Islet precursor cell (in vitro differentiated cells): ENCODE data around the gene SIVA1.
"Not testable (repeated sequence)": the region's sequence is repeated elsewhere in the genome, so short reads cannot be mapped to it uniquely, and the experiment has no call there.

Experiments used
- DNase-seq: peaks from one replicate; pipeline ENCODE4 v3.0.0-alpha.2; 2018

Gene SIVA1

DNA sequence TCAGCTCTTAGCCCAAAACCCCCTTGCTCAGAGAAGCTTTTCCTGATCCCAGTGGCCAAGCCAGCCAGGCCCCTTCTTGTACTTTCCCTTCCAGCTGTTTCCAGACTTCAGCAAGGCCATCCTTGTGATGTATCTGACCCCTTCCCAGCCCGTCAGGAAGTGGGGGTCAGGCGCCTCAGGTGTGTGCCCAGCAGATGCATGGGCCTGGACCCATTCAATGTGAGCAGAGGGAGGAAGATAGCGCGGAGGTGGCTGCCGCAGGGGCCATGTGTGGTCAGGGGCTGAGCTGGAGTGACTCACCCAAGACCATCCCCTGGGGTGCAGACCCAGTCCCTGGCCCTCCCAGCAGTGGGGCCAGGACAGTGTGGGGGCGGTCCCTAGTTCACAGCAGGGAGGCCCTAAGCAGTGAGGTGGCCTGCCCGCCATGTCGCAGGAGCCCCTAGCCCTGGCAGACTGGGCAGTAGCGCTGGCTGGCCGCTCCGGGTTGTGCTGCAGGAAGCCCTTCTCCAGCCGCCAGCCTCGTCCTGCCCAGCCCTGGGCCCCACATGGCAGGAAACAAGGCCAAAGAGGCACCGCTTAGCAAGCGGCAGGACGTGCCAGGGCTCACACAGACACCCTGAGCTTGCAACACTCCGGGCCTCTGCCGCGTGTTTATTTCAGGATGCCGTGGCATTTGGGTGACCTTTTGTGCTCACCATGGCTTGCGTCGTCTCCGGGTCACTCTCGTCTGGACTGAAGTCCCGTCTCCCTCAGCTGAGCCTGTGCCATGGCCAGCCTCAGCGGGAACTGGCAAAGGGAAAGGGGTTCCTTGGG, 16.9 kb upstream of the SIVA1 start:
- no peak for DNase-seq

DNA sequence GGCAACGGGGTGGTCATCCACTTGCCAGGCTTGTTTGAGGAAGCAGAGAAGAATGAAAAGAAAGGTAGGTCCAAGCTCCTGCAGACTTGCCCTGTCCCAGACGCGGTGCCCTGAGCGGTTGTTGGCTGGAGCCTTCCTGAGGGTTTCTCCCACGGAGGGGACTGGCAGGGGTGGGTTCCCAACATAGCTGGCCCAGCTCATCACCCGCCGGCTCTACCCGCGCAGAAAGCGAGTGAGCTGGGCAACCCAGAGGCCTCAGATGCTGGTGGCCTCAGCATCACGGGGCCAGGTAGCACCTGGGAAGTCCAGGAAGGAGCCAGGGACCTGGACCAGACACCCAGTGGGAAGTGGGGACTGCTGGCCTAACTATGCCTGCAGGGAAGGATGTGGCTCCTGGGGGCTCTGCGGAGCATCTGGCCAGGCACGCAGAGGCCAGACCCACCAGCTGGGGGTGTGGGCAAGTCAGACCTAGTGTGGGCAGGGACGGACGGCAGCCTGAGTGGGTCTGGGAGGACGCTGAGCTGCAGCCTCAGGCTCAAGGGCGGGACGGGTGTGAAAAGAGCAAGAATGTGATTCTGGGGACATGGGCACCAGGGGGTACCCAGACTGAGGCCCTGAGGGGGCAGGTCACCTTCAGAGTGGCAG, 14.4 kb upstream of the SIVA1 start:
- DNase-seq: no peak

DNA sequence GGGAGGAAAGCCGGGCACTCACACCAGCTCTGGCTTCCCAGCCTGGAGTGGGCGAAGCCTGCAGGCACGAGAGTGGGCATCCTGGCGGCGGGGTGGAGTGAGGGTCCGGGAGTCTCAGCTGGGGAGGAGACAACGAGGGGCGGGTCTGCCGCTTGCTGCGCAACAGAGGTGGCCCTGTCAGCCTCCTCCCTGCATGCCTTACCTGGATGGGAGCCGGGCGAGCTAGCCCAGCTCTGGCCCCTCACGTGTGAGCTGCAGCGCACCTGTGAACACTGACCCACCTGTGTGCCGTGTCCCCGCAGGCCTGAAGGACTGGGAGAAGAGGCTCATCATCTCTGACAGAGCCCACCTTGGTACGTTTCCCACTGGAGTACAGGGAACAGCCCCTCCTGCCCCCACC, 13.9 kb upstream of the SIVA1 start:
- no peak for DNase-seq

DNA sequence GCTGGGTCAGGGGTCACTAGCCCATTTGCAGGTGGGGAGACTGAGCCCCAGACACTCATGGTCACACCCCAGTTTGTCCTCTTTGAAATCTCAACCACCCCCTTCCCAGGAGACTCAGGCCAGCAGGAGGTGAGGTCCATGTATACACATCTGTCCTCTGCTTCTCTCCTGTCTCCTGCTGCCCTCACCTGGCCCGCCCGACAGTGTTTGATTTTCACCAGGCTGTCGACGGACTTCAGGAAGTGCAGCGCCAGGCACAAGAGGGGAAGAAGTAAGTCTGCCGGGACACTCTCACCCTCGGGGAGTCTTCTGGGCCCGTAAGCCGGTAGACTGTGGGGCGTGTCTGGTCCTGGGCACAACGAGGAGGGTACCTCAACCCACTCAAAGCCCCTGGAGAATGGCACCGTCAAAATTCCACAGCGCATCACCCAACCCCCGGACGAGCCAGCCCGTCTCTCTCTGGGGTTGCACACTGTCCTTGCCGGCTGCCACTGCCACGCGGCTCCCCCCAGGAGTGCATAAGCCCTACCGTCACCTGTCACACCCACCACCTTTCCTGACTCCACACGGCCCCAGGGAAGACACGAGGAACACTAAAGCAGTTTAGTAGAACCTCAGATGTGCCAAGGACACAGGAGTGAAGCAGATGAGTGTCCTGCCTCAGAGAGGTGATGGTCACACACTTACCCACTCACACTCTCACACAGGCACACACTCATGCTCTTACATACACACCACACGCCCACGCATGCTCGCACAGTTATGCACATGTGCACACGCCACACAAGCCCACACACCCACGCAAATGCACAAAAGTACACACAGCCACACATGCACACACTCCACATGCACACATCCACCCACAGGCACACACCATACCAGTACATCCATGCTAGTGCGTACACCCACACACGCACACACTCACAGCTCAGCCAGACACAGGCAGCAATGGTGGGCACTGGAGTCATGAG, 13.1 kb upstream of the SIVA1 start:
- no peak for DNase-seq

- DNase-seq: no peak
These were observed 11.7 kb upstream of the SIVA1 start for GRCh38 chr14:104741108-104741802.

GRCh38 chr14:104741803-104742251, 11.1 kb upstream of the SIVA1 start:
- DNase-seq: no peak

DNA sequence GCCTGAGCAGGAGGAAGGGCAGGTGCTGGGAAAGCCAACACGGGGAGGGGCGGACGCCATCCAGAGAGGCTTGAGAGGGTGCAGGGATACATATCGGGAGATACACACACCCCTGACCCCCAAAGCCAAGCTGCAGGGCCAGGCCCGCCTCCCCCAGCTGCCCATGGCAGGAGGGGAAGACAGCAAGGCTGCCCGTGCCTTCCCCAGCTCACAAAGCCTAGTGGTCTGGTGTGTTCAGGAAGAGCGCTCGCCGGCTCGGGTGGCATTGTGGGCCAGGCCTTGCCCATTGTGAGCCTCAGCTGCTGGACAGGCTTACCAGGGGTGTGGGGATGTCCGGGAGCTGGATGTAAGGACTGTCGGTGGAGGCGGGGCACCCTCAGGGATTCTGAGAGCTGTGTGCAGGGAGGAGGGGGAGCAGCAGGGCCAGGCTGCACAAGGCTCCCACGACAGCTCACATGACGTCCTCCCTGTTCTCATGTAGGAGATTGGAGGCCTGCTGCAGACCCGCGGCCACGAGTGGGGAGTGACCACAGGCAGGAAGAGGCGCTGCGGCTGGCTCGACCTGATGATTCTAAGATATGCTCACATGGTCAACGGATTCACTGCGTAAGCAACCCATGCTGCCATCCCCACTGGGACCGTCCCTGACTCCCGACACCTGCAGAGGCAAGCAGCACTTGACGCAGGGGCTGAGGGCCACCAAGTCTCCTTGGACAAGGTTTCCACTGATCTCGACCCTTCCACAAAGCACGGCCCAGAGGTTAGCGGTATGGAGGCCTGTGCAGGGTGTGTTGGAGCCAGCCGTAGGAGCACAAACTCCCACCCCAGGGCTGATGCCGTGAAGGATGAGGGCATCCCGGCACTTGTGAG, 10.1 kb upstream of the SIVA1 start:
- no peak for DNase-seq

DNA sequence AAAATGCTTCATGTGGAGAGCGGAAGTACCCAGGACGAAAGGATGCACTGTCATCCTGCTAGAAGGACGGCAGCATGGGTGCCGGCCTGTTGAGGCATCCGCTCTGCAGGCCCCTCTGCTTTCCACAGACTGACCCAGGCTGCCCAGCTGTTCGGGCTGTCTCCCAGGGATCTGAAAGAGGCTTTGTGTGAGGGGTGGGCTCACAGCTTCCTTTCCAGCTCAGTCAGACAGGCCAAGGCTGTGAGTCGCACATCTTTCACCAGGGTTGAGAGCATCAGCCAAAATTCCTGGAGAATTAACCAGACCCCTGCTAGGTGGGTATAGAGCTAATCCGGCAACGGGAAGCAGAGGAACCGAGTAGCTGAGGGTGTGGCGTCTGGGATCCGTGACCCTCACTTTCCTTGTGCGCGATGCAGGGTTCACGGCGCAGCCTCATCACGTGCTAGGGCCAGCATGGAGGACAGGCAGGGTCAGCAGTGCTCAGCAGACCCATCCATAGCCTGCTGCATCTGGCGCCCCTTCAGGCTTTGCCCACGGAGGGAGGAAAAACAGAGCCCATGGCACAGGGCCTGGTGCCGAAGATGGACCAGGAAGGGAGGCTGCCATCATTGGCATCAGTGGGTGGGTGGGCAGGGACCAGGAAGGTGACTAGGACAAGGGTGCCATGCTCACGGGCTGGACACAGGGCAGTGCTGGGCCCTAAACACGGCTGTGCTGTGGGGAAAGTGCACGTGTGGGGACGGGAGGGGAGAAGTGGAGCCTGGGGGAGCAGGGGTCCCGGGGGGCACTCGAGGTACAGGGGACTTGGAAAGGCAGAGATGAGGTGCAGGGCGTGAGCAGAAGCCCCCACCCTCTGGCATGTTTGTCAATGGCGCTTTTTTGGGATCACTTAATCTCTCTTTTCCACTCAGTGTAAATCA, 9.2 kb upstream of the SIVA1 start:
- peak; percentile 94 for DNase-seq

DNA sequence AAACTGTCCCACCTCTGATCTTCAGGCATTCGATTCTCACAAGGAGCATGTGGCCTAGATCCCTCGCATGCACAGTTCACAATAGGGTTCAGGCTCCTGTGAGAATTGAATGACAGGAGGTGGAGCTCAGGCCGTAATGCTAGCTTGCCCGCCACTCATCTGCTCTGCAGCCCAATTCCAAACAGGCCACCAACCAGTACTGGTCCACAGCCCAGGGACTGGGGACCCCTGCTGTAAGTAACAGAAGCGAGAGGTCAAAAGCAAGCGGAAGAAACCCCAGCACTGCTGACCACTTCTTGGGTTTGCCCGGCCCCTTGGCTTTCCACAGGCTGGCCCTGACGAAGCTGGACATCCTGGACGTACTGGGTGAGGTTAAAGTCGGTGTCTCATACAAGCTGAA, 8.5 kb upstream of the SIVA1 start:
- no peak for DNase-seq

- DNase-seq: no peak
These were observed 7.5 kb upstream of the SIVA1 start for GRCh38 chr14:104745431-104745830.

- DNase-seq: no peak
These were observed 6.8 kb upstream of the SIVA1 start for GRCh38 chr14:104746071-104746545.

DNA sequence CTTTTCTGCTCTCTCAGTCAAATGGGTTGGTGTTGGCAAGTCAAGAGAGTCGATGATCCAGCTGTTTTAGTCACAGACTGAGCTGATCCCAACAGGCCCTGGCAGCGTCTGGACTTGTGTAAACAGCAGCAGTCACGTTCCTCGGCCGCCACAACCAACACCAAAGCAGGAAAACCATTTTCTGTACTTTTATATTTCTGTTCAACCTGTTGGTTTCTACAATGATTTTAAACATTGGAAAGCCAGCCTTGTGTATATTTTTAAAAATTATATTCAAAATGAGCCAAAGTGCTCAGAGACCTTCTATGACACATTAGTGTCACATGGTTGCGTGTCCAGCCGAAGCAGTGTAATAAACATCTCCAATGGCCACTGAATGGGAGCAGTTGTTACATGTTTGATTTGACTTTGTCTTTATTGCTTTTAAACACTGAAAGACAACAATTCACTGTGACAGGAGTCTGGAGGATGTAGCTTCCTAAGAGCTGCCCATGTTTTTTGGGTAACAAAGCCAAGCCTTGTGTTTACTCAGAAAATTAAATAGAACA, 5.9 kb upstream of the SIVA1 start:
- DNase-seq: no peak

GRCh38 chr14:104747876-104748275, 5.1 kb upstream of the SIVA1 start:
- DNase-seq: peak; percentile 81

DNA sequence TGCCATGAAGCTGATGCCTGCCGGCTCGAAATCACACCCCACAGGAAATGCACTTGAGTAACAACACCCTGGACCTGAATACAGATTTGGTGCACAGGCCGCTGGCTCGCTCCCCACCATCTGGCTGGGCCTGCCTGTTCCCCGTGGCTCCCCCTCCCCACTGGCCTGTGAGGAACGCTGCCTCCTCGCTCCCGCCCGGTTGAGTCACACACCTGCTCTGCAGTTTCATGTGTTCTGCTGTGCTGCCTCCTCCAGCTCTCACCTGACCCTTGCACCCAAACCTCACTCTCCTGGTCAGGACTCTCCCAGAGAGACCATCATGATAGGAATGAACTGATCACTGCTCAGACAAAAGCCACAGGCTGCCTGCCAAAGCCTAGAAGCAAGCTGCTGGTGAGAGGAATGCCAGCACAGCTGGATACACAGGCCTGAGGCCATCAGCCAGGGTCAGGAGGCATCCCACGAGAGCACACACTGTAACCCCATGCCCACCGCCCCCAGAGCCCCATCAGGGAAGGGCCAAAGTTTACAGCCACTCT, 3.8 kb upstream of the SIVA1 start:
- peak; percentile 79 for DNase-seq

DNA sequence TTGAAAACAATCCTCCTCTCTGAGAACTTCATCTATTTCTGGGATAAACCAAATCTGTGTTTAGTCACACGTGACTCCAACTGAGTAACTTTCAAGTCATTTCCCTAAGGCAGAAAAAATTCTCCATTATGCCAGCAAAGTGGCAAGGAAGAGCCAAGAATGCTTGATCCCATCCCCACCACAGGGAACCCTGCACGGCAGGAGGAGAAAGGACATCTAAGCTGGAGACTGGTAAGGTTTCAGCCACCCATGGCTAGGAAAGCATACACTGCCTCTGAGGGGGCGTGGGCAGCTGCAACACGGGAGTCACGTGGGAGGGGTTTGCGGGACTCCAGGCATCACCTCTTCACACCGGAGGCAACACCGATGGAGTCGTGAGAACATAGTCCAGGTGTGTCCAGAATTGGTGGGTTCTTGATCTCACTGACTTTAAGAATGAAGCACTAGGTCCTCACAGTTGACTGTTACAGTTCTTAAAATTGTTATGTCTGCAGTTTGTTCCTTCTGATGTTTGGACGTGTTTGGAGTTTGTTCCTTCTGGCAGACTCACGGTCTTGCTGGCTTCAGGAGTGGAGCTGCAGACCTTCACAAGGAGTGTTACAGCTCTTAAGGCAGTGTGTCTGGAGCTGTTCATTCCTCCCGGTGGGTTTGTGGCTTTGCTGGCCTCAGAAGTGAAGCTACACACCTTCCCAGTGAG, 2.7 kb upstream of the SIVA1 start:
- DNase-seq: no peak

DNA sequence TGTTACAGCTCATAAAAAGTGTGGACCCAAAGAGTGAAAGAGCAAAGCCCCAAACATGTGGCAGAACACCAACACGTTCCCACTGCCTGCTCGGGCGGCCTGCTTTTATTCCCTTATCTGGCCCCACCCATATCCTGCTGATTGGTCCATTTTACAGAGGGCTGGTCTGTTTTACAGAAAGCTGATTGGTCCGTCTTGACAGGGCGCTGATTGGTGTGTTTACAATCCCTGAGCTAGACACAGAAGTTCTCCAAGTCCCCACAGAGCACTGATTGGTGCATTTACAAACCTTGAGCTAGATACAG, 2.2 kb upstream of the SIVA1 start:
- not testable (repeated sequence) for DNase-seq

GRCh38 chr14:104751539-104752422, 1.2 kb upstream of the SIVA1 start:
- DNase-seq: no peak

GRCh38 chr14:104752423-104752734, 568 bp upstream of the SIVA1 start:
- DNase-seq: no peak
